GM11168 (cell line): ENCODE data around the gene PPOX.

Experiments
- in situ Hi-C: fragments of 300-500 bp; cut with MboI; formaldehyde crosslinking; loops from one replicate; pipeline ENCODE4 v1.12.0; 2022; ENCODE audit warnings: low sequenced_read_pairs; ENCODE audit not compliant: unreplicated experiment

The PPOX gene

GRCh38 chr1:161165742-161166668 lies at the start of gene PPOX:
TSS of gene PPOX (plus strand) at chr1:161166426. CDS start at chr1:161166848, 422 bp downstream.
- in situ Hi-C loops = no loop called here

- in situ Hi-C loops = no loop called here
These were observed 48.3 kb upstream of the PPOX start, which contains the start of the genes NIT1 and PFDN2 for GRCh38 chr1:161117759-161118581. TSS of gene NIT1 (plus strand) at chr1:161118105. CDS start at chr1:161118177, 72 bp downstream. TSS of gene PFDN2 (minus strand) at chr1:161118037. CDS start at chr1:161118026, 11 bp downstream.

DNA sequence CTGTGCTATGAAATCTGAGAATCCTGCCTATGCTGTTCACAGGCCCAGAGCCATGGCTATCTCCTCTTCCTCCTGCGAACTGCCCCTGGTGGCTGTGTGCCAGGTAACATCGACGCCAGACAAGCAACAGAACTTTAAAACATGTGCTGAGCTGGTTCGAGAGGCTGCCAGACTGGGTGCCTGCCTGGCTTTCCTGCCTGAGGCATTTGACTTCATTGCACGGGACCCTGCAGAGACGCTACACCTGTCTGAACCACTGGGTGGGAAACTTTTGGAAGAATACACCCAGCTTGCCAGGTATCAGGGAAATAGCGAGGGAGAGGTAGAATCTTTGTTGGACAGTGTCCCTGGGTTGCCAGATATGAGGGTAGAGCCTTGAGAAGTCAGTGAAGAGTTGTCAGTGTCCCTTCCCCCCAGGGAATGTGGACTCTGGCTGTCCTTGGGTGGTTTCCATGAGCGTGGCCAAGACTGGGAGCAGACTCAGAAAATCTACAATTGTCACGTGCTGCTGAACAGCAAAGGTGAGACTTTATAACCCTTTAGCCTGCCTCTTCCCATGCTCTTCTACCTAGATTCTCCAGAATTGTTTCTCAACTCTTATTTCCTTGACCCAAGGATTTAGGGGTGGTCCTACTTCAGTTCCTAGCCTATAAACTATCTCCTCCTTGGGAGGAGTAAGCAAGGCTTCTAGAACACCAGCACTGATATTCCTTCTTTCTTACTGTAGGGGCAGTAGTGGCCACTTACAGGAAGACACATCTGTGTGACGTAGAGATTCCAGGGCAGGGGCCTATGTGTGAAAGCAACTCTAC lies 46.9 kb upstream of the PPOX start:
- in situ Hi-C loops = no loop called here

DNA sequence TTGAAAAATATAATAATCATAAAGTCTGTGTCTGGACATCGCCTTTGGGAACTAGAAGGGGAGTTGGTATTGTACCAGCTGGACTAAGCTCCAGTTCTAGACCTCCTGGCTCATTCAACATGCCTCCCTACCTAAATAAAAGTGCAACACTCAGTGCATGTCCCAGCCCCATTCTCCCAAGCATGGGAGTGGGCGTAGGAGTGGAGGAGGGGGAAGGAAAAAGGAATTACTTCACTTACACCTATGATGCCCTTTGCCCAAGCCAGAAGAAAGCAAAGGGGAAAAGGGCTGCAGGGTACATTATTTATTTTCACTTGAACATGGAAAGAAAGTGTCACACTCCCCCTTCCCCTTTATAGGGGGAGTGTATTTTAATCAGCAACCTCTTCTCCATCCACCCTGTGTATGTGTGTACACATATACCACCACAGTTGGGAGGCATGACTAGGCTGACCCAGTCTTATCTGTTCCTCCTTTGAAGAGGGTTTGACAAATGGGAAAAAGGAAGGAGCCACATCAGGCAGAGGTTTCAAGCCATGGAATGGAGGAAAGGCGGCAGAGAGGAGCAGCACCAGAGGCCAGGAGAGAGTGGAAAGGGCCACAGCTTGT lies 45.1 kb upstream of the PPOX start:
- in situ Hi-C loops = no loop called here

DNA sequence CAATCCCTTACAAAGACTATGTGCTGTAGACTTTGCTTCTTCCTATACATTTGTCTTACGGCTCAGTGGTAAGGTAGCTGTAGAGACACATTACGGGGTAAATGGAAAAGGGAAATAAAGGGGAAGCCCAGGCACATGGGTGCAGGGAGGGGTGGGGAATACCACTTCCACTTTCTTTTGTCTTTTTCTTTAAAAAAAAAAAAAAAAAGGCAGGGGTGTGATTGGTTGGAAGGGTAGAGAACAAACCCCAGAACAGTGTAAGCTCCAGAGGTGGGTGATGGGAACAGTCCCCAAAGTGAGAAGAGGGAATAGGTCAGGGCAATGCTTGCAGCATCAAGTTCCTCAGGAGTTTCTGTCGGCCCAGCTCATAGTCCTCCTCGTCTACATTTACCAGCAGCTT lies 44.4 kb upstream of the PPOX start:
- in situ Hi-C loops = no loop called here

DNA sequence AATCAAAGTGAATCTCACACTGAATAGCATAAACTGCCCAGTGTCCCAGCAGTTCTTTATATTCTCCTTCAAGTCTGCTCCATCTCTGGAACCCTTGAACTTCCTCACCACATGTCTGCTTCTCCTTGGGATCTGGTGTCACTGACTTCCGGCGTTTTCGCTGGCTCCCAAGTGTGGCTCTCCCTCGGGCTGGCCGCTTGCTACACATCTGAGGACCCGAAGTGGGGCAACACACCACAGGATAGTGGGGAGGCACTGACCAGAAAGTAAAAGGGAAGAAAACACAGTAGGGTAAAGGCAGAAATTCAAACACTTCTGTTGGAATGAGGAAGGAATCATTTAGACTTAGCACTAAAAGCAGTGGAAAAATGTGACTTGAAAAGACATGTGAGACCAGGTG lies 43.3 kb upstream of the PPOX start:
- in situ Hi-C loops = no loop called here

DNA sequence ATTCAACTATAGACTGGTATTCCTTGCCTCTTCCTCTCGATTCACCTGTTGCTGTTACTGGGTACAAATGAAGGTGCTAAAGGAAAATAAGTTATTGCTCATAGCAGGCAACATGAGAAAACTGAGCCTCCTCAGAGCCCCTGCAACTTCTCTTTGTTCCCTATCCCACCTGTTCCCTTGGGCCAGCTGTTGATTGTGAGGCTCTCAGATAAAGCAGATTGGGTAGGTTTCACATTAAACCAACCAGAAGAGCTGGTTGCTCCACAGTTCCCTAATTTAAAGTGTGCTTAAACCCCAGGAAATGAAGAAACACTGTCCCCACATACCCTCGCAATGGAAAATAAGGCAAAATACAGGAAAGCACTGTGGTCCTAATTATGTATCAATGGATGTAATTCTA lies 38.6 kb upstream of the PPOX start:
- in situ Hi-C loops = no loop called here

- in situ Hi-C loops = no loop called here
These were observed 37.4 kb upstream of the PPOX start for GRCh38 chr1:161128591-161129420.

DNA sequence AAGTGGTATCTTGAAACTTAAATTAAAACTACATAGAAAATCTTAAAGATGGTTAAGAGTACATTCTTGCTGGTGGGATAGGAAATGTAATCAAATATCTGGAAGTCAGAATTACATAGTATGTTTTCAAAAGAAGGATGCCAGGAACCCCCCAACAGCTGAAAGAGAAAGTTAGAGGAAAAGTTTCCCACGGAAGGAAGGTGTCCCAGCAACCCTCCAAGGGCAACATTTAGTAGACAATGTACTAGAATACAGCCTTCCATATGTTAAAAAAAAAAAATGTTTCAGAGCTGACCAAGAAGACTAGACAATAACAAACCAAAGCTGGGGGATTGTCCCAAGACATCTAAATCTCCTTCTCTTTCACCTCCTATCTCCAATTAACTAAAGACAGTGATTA lies 36.0 kb upstream of the PPOX start:
- in situ Hi-C loops = no loop called here

GRCh38 chr1:161131523-161132409 lies 34.5 kb upstream of the PPOX start:
- in situ Hi-C loops = no loop called here

GRCh38 chr1:161132410-161133219 lies 33.6 kb upstream of the PPOX start, which contains the start of gene DEDD:
TSS of gene DEDD (minus strand) at chr1:161132667. CDS start at chr1:161124462, 8,205 bp downstream.
- in situ Hi-C loops = no loop called here

GRCh38 chr1:161133220-161133740 lies 32.9 kb upstream of the PPOX start:
- in situ Hi-C loops = no loop called here

- in situ Hi-C loops = no loop called here
These were observed 28.3 kb upstream of the PPOX start for GRCh38 chr1:161137881-161138280.

GRCh38 chr1:161138431-161138830 lies 27.8 kb upstream of the PPOX start:
- in situ Hi-C loops = no loop called here

- in situ Hi-C loops = no loop called here
These were observed 26.5 kb upstream of the PPOX start for GRCh38 chr1:161139766-161140165.

DNA sequence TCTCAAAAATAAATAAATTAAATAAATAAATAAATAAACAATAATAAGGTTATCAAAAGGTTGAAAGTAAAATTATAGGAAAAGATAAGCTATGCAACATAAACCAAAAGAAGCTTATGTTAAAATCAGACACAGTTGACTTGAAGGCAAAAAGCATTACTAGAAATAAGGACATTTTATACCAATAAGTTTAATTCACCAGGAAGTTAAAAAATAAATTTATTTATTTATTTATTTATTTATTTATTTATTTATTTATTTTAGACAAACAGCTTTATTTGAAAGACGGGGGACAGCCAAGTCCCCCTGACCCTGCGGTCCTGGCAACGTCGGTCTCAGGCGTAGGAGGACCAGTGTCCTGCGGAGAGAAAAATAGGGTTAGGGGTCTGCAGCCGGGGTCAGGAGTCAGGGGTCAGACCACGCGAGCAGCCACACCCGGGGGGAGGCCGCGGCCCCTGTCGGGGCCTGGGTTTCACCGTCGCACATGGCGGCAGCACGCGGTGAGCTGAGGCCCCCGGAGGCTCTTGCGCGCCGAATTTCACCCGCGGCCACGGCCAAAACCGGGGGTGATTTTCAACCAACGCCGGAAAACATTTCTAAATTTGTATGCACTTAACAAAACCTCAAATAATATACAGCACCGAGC lies 25.3 kb upstream of the PPOX start:
- in situ Hi-C loops = no loop called here
